A549 (cell line): ENCODE measurements around the gene TBX10.

Source experiments
- CBX8 ChIP-seq: fragments of 200-600 bp; sonication (generic); IDR thresholded peaks from 2 replicates; pipeline ENCODE4 v1.6.1; 2016
- CHD2 ChIP-seq: fragments of 150-350 bp; IDR thresholded peaks from 2 replicates; pipeline ENCODE4 v1.6.1; 2014; ENCODE audit warnings: low read length; ENCODE audit not compliant: partially characterized antibody
- CTCF ChIP-seq: fragments of >200 bp; sonication (Bioruptor Twin); formaldehyde crosslinking; IDR thresholded peaks from 3 replicates; pipeline ENCODE4 v1.5.1; 2016
- EP300 ChIP-seq, 2 experiments: fragments of >200 bp; sonication (Bioruptor Twin); formaldehyde crosslinking; IDR thresholded peaks; 2 replicates in 1 of 2; 3 replicates in 1 of 2; pipeline ENCODE4 v1.6.1; 2016 to 2017
- ESRRA ChIP-seq: fragments of 150-350 bp; IDR thresholded peaks from 2 replicates; pipeline ENCODE4 v1.6.1; 2014; ENCODE audit warnings: mild to moderate bottlenecking, low read length, borderline replicate concordance
- JUN ChIP-seq, 2 experiments: fragments of >200 bp; sonication (Bioruptor Twin); formaldehyde crosslinking; IDR thresholded peaks; 2 replicates in 1 of 2; 3 replicates in 1 of 2; pipeline ENCODE4 v1.6.1; 2016 to 2017
- JUNB ChIP-seq: fragments of >200 bp; sonication (Bioruptor Twin); formaldehyde crosslinking; IDR thresholded peaks from 2 replicates; pipeline ENCODE4 v1.6.1; 2016
- PBX3 ChIP-seq: IDR thresholded peaks from 2 replicates; pipeline ENCODE4 v1.6.1; 2012
- POLR2A ChIP-seq: IDR thresholded peaks from 2 replicates; pipeline ENCODE4 v1.6.1; 2012; ENCODE audit warnings: mild to moderate bottlenecking, low read length
- SMC3 ChIP-seq: fragments of >200 bp; sonication (Bioruptor Twin); formaldehyde crosslinking; IDR thresholded peaks from 3 replicates; pipeline ENCODE4 v1.6.1; 2018; ENCODE audit warnings: inconsistent platforms
- TF ChIP-seq, protein P1 (sequence below): IDR thresholded peaks from 2 replicates; pipeline ENCODE4 v1.6.1; 2012; ENCODE audit warnings: low read depth, borderline replicate concordance
- TF ChIP-seq, protein P2 (sequence below): fragments of 200-600 bp; sonication (generic); IDR thresholded peaks from 2 replicates; pipeline ENCODE4 v1.6.1; 2016; ENCODE audit warnings: antibody characterized with exemption, mild to moderate bottlenecking, moderate library complexity

DNA sequence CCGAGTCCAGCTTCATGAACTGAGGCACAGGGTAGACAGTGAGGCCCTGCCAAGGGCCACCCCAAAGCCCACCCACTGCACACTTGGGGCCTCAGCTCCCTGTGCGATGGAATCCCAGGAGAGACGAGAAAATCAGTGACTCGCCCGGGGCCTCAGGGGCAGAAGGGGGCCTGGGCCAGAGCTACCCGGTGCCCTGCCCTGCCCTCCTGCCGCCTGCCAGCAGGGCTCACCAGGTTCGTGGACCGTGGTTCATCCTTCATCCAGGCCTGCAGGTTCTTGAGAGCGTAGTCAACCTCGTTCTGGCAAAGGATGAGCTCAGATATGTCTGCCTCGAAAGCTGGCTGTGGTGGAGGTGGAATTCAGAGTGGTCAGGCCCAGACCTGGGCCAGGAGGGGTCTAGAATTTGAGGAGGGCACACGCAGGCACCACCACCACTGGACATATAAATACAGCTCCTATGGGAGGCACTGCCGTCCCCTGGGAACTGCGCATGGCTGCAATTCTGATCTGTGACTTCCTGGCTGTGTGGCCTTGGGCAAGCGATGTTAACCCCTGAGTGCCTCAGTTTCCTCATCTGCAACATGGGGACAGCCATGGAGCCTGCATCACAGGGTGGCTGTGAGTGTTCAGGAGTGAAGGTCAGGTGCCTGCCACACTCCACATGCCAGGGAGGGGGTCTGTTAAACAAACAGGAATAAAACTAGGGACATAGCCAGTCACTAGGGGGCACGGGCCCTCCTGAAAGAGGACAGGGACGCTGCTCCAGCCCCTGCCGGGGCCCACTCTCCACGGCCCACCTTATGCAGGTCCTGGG lies 27.3 kb upstream of the TBX10 start:
- TF ChIP-seq SMC3: no peak
- TF ChIP-seq, protein P1, sequence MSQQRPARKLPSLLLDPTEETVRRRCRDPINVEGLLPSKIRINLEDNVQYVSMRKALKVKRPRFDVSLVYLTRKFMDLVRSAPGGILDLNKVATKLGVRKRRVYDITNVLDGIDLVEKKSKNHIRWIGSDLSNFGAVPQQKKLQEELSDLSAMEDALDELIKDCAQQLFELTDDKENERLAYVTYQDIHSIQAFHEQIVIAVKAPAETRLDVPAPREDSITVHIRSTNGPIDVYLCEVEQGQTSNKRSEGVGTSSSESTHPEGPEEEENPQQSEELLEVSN: no peak
- no peak for TF ChIP-seq ESRRA
- TF ChIP-seq PBX3: no peak
- no peak for TF ChIP-seq CTCF
- TF ChIP-seq CBX8: no peak
- TF ChIP-seq EP300 (IDR thresholded peaks at IDR 0.05): no peak
- TF ChIP-seq, protein P2, sequence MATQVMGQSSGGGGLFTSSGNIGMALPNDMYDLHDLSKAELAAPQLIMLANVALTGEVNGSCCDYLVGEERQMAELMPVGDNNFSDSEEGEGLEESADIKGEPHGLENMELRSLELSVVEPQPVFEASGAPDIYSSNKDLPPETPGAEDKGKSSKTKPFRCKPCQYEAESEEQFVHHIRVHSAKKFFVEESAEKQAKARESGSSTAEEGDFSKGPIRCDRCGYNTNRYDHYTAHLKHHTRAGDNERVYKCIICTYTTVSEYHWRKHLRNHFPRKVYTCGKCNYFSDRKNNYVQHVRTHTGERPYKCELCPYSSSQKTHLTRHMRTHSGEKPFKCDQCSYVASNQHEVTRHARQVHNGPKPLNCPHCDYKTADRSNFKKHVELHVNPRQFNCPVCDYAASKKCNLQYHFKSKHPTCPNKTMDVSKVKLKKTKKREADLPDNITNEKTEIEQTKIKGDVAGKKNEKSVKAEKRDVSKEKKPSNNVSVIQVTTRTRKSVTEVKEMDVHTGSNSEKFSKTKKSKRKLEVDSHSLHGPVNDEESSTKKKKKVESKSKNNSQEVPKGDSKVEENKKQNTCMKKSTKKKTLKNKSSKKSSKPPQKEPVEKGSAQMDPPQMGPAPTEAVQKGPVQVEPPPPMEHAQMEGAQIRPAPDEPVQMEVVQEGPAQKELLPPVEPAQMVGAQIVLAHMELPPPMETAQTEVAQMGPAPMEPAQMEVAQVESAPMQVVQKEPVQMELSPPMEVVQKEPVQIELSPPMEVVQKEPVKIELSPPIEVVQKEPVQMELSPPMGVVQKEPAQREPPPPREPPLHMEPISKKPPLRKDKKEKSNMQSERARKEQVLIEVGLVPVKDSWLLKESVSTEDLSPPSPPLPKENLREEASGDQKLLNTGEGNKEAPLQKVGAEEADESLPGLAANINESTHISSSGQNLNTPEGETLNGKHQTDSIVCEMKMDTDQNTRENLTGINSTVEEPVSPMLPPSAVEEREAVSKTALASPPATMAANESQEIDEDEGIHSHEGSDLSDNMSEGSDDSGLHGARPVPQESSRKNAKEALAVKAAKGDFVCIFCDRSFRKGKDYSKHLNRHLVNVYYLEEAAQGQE: no peak
- no peak for TF ChIP-seq POLR2A
- no peak for TF ChIP-seq JUNB
- TF ChIP-seq JUN (IDR thresholded peaks at IDR 0.05): no peak
- no peak for TF ChIP-seq CHD2
